HepG2 (cell line): ENCODE measurements around the gene FAM83C. TPM values are rescaled to one million over a fixed set of nuclear protein-coding genes. Genes with fewer than 3 reads are reported as not detected.

Source experiments
- ATAC-seq: fragments of 200-7000 bp; cut with Tn5 transposase; 3 replicates; pipeline ENCODE4 v1.9.1; 2020; ENCODE audit warnings: mild to moderate bottlenecking, moderate library complexity
- BruUV-seq: library from RNA; stranded (reverse); fragments of 400-500 nt; replicated peaks from 2 replicates; lab custom pipeline; 2021; lab: Mats Ljungman, UMichigan
- CTCF ChIA-PET: fragments of 300-600 bp; formaldehyde crosslinking; extraction: SDS; loops from one replicate; lab custom pipeline; 2021; ENCODE audit warnings: low total read pairs, inconsistent platforms, low intra/inter-chr PET ratio; lab: Yijun Ruan, JAX
- POLR2A ChIA-PET: fragments of 350-600 bp; sonication (Branson Sonifier 250); formaldehyde crosslinking; loops from one replicate; lab custom pipeline; 2020; ENCODE audit warnings: antibody characterized with exemption, inconsistent platforms; lab: Yijun Ruan, JAX
- DNase-seq: peaks from one replicate; pipeline ENCODE4 v3.0.0-alpha.2; 2015; ENCODE audit warnings: low spot score
- FAIRE-seq: peaks from 3 replicates; lab custom pipeline; 2011; peaks lifted over from hg19 to GRCh38; lab: Jason Lieb, UNC
- H2AFZ ChIP-seq: one replicate; pipeline ENCODE4 v1.6.1; 2011; ENCODE audit warnings: low read length, inconsistent platforms
- H3K27ac ChIP-seq: fragments of 300-600 bp; 3 replicates; pipeline ENCODE4 v1.8.0; 2011; ENCODE audit warnings: mixed run types, mild to moderate bottlenecking, mixed read lengths, low read length, inconsistent platforms; ENCODE audit not compliant: insufficient read depth; ENCODE audit errors: extremely low read length
- H3K27me3 ChIP-seq, 2 experiments: fragments of 200-600 bp in 1 of 2; 2 replicates in 1 of 2; 3 replicates in 1 of 2; pipeline versions ENCODE4 v1.6.0 to v1.8.0; 2011; ENCODE audit warnings: low read length in 2 of 2, mild to moderate bottlenecking in 2 of 2, moderate library complexity in 2 of 2, inconsistent platforms in 1 of 2; ENCODE audit not compliant: insufficient read depth in 2 of 2, control insufficient read depth in 1 of 2
- H3K36me3 ChIP-seq, 2 experiments: fragments of 200-600 bp in 1 of 2; replicated peaks in 1 of 2; 2 replicates in 1 of 2; 3 replicates in 1 of 2; pipeline versions ENCODE4 v1.5.1 to v1.8.0; 2011; ENCODE audit warnings: low read length in 2 of 2, inconsistent platforms in 1 of 2; ENCODE audit not compliant: insufficient read depth in 2 of 2, control insufficient read depth in 1 of 2
- H3K4me1 ChIP-seq: 2 replicates; pipeline ENCODE4 v1.5.1; 2012; ENCODE audit warnings: low read length, inconsistent platforms; ENCODE audit not compliant: insufficient read depth
- H3K4me2 ChIP-seq: 2 replicates; pipeline ENCODE4 v1.6.0; 2011; ENCODE audit warnings: low read depth, low read length, inconsistent platforms
- H3K4me3 ChIP-seq, 3 experiments: fragments of 200-600 bp in 1 of 3; sonication (generic), shearing (Covaris generic) in 1 of 3; replicated peaks in 1 of 3; 2 replicates each; pipeline ENCODE4 v1.5.1; 2011 to 2016; ENCODE audit warnings: low read length in 3 of 3, inconsistent platforms in 2 of 3, low read depth in 2 of 3, mild to moderate bottlenecking in 2 of 3, control low read depth in 1 of 3, mixed read lengths in 1 of 3; ENCODE audit not compliant: insufficient read depth in 1 of 3
- H3K79me2 ChIP-seq: one replicate; pipeline ENCODE4 v1.6.1; 2011; ENCODE audit warnings: low read length, inconsistent platforms; ENCODE audit not compliant: insufficient read depth
- H3K9ac ChIP-seq: 2 replicates; pipeline ENCODE4 v1.6.0; 2011; ENCODE audit warnings: mild to moderate bottlenecking, low read depth, low read length, inconsistent platforms; ENCODE audit not compliant: insufficient read depth
- H3K9me3 ChIP-seq: 2 replicates; pipeline ENCODE4 v1.5.1; 2012; ENCODE audit warnings: mild to moderate bottlenecking, low read length
- H4K20me1 ChIP-seq: 2 replicates; pipeline ENCODE4 v1.6.0; 2011; ENCODE audit warnings: inconsistent platforms, mild to moderate bottlenecking, low read length, moderate library complexity; ENCODE audit not compliant: insufficient read depth
- HNRNPK ChIP-seq: fragments of 200-400 bp; formaldehyde crosslinking; IDR thresholded peaks from 2 replicates; pipeline ENCODE4 v1.6.1; 2018; ENCODE audit warnings: low read length, low read depth, moderate library complexity, mild to moderate bottlenecking; ENCODE audit not compliant: poor library complexity, severe bottlenecking
- MATR3 ChIP-seq: sonication (generic); formaldehyde crosslinking; IDR thresholded peaks from 2 replicates; pipeline ENCODE4 v1.4.0; 2020; ENCODE audit warnings: missing genetic modification reagents
- MED8 ChIP-seq: sonication (generic); formaldehyde crosslinking; IDR thresholded peaks from 2 replicates; pipeline ENCODE4 v1.8.1; 2023; ENCODE audit warnings: mild to moderate bottlenecking, missing genetic modification reagents; ENCODE audit not compliant: insufficient replicate concordance
- ZC3H13 ChIP-seq: sonication (generic); formaldehyde crosslinking; IDR thresholded peaks from 2 replicates; pipeline ENCODE4 v1.8.1; 2023; ENCODE audit warnings: mild to moderate bottlenecking, missing genetic modification reagents, moderate library complexity
- ZNF138 ChIP-seq: sonication (generic); formaldehyde crosslinking; IDR thresholded peaks from 2 replicates; pipeline ENCODE4 v1.5.0; 2020; ENCODE audit warnings: mild to moderate bottlenecking, low read depth, missing genetic modification reagents
- WGBS: methylation state at CpG from one replicate; pipeline ENCODE4 v1.1.6; 2017; ENCODE audit warnings: low lambda C conversion rate; 5-methylcytosine and 5-hydroxymethylcytosine counted together
- in situ Hi-C: cut with HindIII; loops from 2 replicates; pipeline ENCODE4 v1.10.0; 2017; ENCODE audit warnings: low pct_unique_long_range_greater_than_20kb; ENCODE audit not compliant: extremely low pct_ligation_motif_present
- intact Hi-C: fragments of 100-400 bp; cut with micrococcal nuclease; formaldehyde crosslinking; loops from one replicate; pipeline ENCODE4 v1.10.0; 2022; ENCODE audit not compliant: unreplicated experiment
- polyA plus RNA-seq, 8 experiments: library from polyadenylated mRNA; depleted of rRNA in 3 of 8; stranded (reverse) in 7 of 8; unstranded in 1 of 8; fragments of >200 nt; fragmentation: Illumina TruSeq in 4 of 8; extraction: Trizol in 4 of 8; gene quantifications; 2 replicates each; pipeline versions ENCODE4 v1.2.1 to v1.2.3, GENCODE V29; 2011 to 2016; ENCODE audit warnings: low read depth in 4 of 8, missing spikeins in 1 of 8, mixed read lengths in 1 of 8; ENCODE audit not compliant: insufficient read depth in 1 of 8
- total RNA-seq, 5 experiments: library from RNA; depleted of rRNA; stranded (reverse); fragments of >200 nt; fragmentation: Illumina TruSeq; extraction: Trizol; gene quantifications; 2 replicates each; pipeline ENCODE4 v1.2.3, GENCODE V29; 2016; ENCODE audit warnings: low read depth in 1 of 5
- TF ChIP-seq, protein P1 (sequence below): IDR thresholded peaks from 2 replicates; pipeline ENCODE4 v1.6.1; 2016; ENCODE audit warnings: low read depth, control low read depth
- TF ChIP-seq, protein P2 (sequence below), 2 experiments: sonication (generic) in 1 of 2; formaldehyde crosslinking in 1 of 2; IDR thresholded peaks; 2 replicates each; pipeline versions ENCODE4 v1.5.1 to v1.6.1; 2011 to 2020; ENCODE audit warnings: borderline replicate concordance in 1 of 2, low read depth in 1 of 2, low read length in 1 of 2, mild to moderate bottlenecking in 1 of 2, missing genetic modification reagents in 1 of 2, moderate library complexity in 1 of 2
- TF ChIP-seq, protein P3 (sequence below): sonication (generic); formaldehyde crosslinking; IDR thresholded peaks from 2 replicates; pipeline ENCODE4 v1.5.0; 2020; ENCODE audit warnings: missing genetic modification reagents, mild to moderate bottlenecking, borderline replicate concordance
- TF ChIP-seq, protein P4 (sequence below): sonication (generic); formaldehyde crosslinking; conservative IDR thresholded peaks from 2 replicates; pipeline ENCODE4 v1.4.0; 2020; ENCODE audit warnings: missing genetic modification reagents
- TF ChIP-seq, protein P5 (sequence below): sonication (generic); formaldehyde crosslinking; IDR thresholded peaks from 2 replicates; pipeline ENCODE4 v1.4.0; 2020; ENCODE audit warnings: mild to moderate bottlenecking, missing genetic modification reagents

The FAM83C gene
- total and polyA plus RNA-seq, 2 of the 13 experiments (the other 11 are each of a cell fraction or from before 2014, with no cell fraction given) = 0.04 TPM; not detected in 1

DNA sequence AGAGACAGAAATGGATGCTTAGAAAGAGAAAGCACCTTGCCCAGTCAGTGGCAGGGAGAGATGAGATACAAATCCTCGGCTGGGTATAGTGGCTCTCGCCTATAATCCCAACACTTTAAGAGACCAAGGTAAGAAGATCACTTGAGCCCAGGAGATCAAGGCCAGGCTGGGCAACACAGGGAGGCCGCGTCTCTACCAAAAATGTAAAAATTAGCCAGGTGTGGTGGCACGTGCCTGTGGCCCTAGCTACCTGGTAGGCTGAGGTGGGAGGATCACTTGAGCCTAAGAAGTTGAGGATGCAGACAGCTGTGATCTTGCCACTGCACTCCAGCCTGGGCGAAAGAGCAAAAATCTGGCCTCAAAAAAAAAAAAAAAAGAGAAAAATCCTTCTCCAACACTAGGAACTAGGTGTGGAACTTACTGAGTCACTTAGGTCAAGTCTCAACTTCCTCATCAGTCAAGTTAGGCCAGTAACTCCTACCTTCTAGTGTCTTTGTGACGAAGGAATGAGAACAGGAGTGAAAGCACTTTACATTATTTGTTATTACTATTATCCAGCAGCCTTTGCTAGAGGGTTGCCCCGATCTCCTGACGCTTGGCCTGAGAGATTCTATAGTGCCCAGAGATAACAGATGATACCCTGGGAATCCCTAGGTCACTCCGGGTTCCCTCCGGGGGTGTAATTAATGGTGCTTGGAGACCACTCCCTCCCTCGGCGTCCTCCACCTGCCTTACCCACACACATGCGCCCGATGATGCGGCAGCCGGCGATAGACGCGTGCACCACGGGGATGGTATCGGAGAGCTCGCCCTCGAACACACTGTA, 8.6 kb downstream of the FAM83C start:
- peaks cover 75% of the 10 kb centered on the region for H3K4me1 ChIP-seq
- peak overlapping the region; percentile 95 for H3K27ac ChIP-seq
- peak overlapping the region; percentile 80 to 98 (median 81) for H3K4me3 ChIP-seq
- H3K79me2 ChIP-seq = peaks cover 45% of the 10 kb centered on the region
- POLR2A ChIA-PET = interaction anchor here (0.6 to 3.5 kb wide), 36 partner anchors 10 to 670 kb away, joined by 3 to 80 read pairs (median 6); partner anchors contain the start of genes ACSS2, CEP250, EDEM2 and ERGIC3
- H4K20me1 ChIP-seq = peaks cover 31% of the 10 kb centered on the region
- CTCF ChIA-PET = no interaction called here
- in situ Hi-C loops (no loop called here), intact Hi-C loops (no loop called here)
- no peak for ATAC-seq
- TSS peak; percentile 73 for BruUV-seq
- 7% methylated on average over 24 of the region's 24 CpGs for WGBS
- no peak for DNase-seq
- no peak overlapping the region for H2AFZ ChIP-seq
- no peak for FAIRE-seq
- peak overlapping the region; percentile 91 for H3K4me2 ChIP-seq
- H3K9ac ChIP-seq = peak overlapping the region; percentile 97
- H3K9me3 ChIP-seq = no peaks in the 10 kb centered on the region
- H3K36me3 ChIP-seq = peaks cover 21 to 34% of the 10 kb centered on the region in 2 experiments
- H3K27me3 ChIP-seq = peaks cover 0 to 2% of the 10 kb centered on the region in 2 experiments; a peak in 2 of 5 replicates
- TF ChIP-seq HNRNPK = no peak
- TF ChIP-seq MED8 (CRISPR knock-in tag) = peak; percentile 8
- TF ChIP-seq ZNF138 (CRISPR knock-in tag) = 0 out of 2 replicates have a peak, but pooled peaks have one; percentile 72
- TF ChIP-seq, protein P1, sequence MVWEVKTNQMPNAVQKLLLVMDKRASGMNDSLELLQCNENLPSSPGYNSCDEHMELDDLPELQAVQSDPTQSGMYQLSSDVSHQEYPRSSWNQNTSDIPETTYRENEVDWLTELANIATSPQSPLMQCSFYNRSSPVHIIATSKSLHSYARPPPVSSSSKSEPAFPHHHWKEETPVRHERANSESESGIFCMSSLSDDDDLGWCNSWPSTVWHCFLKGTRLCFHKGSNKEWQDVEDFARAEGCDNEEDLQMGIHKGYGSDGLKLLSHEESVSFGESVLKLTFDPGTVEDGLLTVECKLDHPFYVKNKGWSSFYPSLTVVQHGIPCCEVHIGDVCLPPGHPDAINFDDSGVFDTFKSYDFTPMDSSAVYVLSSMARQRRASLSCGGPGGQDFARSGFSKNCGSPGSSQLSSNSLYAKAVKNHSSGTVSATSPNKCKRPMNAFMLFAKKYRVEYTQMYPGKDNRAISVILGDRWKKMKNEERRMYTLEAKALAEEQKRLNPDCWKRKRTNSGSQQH (CRISPR knock-in tag) = 0 out of 2 replicates have a peak, but pooled peaks have one; percentile 23
- TF ChIP-seq, protein P2, sequence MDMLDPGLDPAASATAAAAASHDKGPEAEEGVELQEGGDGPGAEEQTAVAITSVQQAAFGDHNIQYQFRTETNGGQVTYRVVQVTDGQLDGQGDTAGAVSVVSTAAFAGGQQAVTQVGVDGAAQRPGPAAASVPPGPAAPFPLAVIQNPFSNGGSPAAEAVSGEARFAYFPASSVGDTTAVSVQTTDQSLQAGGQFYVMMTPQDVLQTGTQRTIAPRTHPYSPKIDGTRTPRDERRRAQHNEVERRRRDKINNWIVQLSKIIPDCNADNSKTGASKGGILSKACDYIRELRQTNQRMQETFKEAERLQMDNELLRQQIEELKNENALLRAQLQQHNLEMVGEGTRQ (IDR thresholded peaks at IDR 0.05; ENCODE audit: low read depth, low read length) = no peak
- TF ChIP-seq, protein P2 (CRISPR knock-in tag; IDR thresholded peaks at IDR 0.05; ENCODE audit: borderline replicate concordance) = 0 out of 2 replicates have a peak, but pooled peaks have one; percentile 43
- TF ChIP-seq, protein P3, sequence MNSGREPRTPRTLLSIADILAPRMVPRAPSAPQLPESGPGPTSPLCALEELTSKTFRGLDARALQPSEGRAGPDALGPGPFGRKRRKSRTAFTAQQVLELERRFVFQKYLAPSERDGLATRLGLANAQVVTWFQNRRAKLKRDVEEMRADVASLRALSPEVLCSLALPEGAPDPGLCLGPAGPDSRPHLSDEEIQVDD = peak; percentile 53; the same call in 1 of the 2 replicates
- TF ChIP-seq ZC3H13 (CRISPR knock-in tag) = 0 out of 2 replicates have a peak, but pooled peaks have one; percentile 65
- TF ChIP-seq, protein P4, sequence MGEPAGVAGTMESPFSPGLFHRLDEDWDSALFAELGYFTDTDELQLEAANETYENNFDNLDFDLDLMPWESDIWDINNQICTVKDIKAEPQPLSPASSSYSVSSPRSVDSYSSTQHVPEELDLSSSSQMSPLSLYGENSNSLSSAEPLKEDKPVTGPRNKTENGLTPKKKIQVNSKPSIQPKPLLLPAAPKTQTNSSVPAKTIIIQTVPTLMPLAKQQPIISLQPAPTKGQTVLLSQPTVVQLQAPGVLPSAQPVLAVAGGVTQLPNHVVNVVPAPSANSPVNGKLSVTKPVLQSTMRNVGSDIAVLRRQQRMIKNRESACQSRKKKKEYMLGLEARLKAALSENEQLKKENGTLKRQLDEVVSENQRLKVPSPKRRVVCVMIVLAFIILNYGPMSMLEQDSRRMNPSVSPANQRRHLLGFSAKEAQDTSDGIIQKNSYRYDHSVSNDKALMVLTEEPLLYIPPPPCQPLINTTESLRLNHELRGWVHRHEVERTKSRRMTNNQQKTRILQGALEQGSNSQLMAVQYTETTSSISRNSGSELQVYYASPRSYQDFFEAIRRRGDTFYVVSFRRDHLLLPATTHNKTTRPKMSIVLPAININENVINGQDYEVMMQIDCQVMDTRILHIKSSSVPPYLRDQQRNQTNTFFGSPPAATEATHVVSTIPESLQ (CRISPR knock-in tag) = no peak
- no peak for TF ChIP-seq MATR3 (CRISPR knock-in tag)
- TF ChIP-seq, protein P5, sequence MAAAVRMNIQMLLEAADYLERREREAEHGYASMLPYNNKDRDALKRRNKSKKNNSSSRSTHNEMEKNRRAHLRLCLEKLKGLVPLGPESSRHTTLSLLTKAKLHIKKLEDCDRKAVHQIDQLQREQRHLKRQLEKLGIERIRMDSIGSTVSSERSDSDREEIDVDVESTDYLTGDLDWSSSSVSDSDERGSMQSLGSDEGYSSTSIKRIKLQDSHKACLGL = no peak
